Testis (tissue), 3 donors: ENCODE data around the gene KCP. TPM values are rescaled to one million over a fixed set of nuclear protein-coding genes. Genes with fewer than 3 reads are reported as not detected.

ENCODE experiments used
- DNase-seq: peaks from one replicate; pipeline ENCODE4 v3.0.0-alpha.2; 2019
- H3K27ac ChIP-seq, 2 donors: fragments of 200-600 bp; sonication (generic); one replicate each; pipeline ENCODE4 v1.5.1; 2019
- H3K27me3 ChIP-seq: fragments of 200-600 bp; sonication (generic); one replicate; pipeline ENCODE4 v1.5.1; 2019
- H3K36me3 ChIP-seq: fragments of 200-600 bp; sonication (generic); one replicate; pipeline ENCODE4 v1.5.1; 2017; ENCODE audit warnings: low read depth; ENCODE audit errors: missing control alignments
- H3K4me1 ChIP-seq: fragments of 200-600 bp; sonication (generic); one replicate; pipeline ENCODE4 v1.5.1; 2019
- H3K4me3 ChIP-seq, 2 donors: fragments of 200-600 bp; sonication (generic); one replicate each; pipeline ENCODE4 v1.5.1; 2017 to 2019
- H3K9me3 ChIP-seq: fragments of 200-600 bp; sonication (generic); one replicate; pipeline ENCODE4 v1.5.1; 2017
- POLR2A ChIP-seq: fragments of 450-650 bp; IDR thresholded peaks from one replicate; pipeline ENCODE4 v1.6.1; 2017; ENCODE audit warnings: antibody characterized with exemption, mild to moderate bottlenecking, moderate library complexity
- WGBS, 2 donors: methylation state at CpG; one replicate each; pipeline ENCODE4 v1.1.5; 2018; 5-methylcytosine and 5-hydroxymethylcytosine counted together
- intact Hi-C: fragments of 100-400 bp; cut with DNase I; formaldehyde crosslinking; loops from one replicate; pipeline ENCODE4 v1.15.1; 2023; ENCODE audit warnings: low total_unique reads
- polyA plus RNA-seq: library from polyadenylated mRNA; stranded (reverse); fragments of 350-450 nt; fragmentation: Illumina TruSeq; extraction: RNeasy Lipid Tissue Mini Kit (QIAGEN cat#74804); gene quantifications from one replicate; pipeline ENCODE4 v1.2.3, GENCODE V29; 2014; ENCODE audit warnings: low read depth, low replicate concordance; ENCODE audit not compliant: insufficient read depth
- total RNA-seq, 2 donors: library from RNA; depleted of rRNA; stranded (reverse); fragments of >200 nt; gene quantifications; one replicate each; pipeline ENCODE4 v1.2.3, GENCODE V29; 2016
- TF ChIP-seq, protein P1 (sequence below), 3 experiments: fragments of 450-650 bp in 2 of 3; fragments of 200-600 bp in 1 of 3; sonication (generic) in 1 of 3; IDR thresholded peaks; one replicate each; pipeline ENCODE4 v1.5.1; 2016 to 2019; ENCODE audit warnings: antibody characterized with exemption in 3 of 3, mild to moderate bottlenecking in 2 of 3, moderate library complexity in 1 of 3

The KCP gene
- total and polyA plus RNA-seq, 3 donors from 2014 or later = 0.68 to 1.4 (median 1.2) TPM

DNA sequence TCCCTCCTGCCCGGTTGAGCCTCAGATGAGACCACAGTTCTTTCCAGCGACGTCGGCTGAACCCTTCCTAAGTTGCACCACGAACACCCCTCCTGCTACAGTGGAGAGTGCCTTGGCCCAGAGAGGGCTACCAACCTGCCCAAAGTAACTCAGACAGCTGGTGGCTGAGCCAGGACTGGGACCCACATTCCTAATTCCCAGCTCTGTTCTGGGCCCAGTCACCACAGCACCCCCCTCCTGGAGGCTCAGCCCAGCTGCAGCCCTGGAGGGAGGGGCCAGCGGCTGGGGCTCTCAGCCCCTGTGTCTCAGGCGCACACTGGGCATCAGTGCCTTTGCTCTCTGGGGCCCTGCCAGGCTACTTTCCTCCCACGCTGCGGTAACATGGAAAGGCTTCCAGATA, 37.3 kb downstream of the KCP start:
- H3K27ac ChIP-seq = no peak overlapping the region
- H3K4me1 ChIP-seq = peaks cover 7% of the 10 kb centered on the region
- no peak overlapping the region for H3K4me3 ChIP-seq
- intact Hi-C loops = loop anchor here (10.0 kb wide), 1 partner anchor 108 kb away; no protein-coding TSS in a partner anchor
- WGBS, 2 donors = 64 to 81% methylated on average over 8 to 9 of the region's 9 CpGs
- no peaks in the 10 kb centered on the region for H3K9me3 ChIP-seq
- DNase-seq = no peak
- H3K36me3 ChIP-seq = no peaks in the 10 kb centered on the region
- TF ChIP-seq, protein P1, sequence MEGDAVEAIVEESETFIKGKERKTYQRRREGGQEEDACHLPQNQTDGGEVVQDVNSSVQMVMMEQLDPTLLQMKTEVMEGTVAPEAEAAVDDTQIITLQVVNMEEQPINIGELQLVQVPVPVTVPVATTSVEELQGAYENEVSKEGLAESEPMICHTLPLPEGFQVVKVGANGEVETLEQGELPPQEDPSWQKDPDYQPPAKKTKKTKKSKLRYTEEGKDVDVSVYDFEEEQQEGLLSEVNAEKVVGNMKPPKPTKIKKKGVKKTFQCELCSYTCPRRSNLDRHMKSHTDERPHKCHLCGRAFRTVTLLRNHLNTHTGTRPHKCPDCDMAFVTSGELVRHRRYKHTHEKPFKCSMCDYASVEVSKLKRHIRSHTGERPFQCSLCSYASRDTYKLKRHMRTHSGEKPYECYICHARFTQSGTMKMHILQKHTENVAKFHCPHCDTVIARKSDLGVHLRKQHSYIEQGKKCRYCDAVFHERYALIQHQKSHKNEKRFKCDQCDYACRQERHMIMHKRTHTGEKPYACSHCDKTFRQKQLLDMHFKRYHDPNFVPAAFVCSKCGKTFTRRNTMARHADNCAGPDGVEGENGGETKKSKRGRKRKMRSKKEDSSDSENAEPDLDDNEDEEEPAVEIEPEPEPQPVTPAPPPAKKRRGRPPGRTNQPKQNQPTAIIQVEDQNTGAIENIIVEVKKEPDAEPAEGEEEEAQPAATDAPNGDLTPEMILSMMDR (IDR thresholded peaks at IDR 0.05) = no peak
- TF ChIP-seq POLR2A = no peak
- no peaks in the 10 kb centered on the region for H3K27me3 ChIP-seq

DNA sequence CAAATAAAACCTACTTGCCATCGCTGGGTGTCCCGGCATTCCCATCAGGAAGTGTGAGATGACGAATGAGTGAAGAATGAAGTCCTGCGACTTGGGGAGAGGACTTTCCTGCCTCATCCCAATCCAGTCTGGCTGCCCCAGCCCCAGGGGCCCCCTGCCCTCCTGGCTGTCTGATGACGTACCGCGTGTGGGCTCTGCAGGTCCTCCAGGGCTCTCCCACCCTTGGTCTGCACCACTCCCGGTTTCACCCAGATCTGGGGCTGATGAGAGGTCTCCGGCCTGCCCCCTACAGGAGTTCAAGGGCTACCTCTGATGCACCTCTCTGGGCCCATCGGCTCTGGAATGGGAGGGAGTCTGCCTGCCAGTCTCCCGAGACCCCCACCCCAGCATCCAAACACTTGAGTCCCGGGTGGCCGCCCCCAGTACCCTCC, 38.1 kb downstream of the KCP start:
- 79 to 89% methylated on average over 8 to 13 of the region's 13 CpGs for WGBS, 2 donors
- Histone ChIP-seq H3K27ac (no peak overlapping the region), H3K27me3 (no peaks in the 10 kb centered on the region), H3K36me3 (no peaks in the 10 kb centered on the region), H3K4me1 (peaks cover 7% of the 10 kb centered on the region), H3K4me3 (no peak overlapping the region), H3K9me3 (no peaks in the 10 kb centered on the region)
- intact Hi-C loops = loop anchor here (10.0 kb wide), 1 partner anchor 108 kb away; no protein-coding TSS in a partner anchor
- DNase-seq = no peak
- TF ChIP-seq, protein P1 (IDR thresholded peaks at IDR 0.05) = no peak
- no peak for TF ChIP-seq POLR2A

DNA sequence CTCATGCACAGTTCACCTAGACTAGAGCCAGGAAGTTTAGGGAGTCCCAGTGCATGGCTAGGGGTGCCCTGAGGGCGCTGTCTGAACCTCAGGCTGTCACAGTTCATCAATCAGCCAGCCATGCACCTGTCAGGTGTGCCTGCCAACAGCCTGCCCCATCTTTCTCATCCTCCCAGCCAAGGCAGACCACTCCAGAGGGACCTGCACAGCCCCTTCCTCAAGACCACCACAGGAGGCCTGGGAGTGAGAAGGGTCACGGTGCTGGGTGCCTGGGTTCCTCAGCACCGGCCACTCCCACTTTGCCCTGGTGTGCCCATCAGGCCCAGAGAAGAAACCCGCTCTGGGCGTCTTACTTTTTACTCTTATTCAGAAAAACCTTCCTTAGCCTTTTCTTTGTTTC, 39.5 kb downstream of the KCP start:
- H3K36me3 ChIP-seq = no peaks in the 10 kb centered on the region
- no peak overlapping the region for H3K4me3 ChIP-seq
- peaks cover 7% of the 10 kb centered on the region for H3K4me1 ChIP-seq
- intact Hi-C loops = loop anchor here (10.0 kb wide), 1 partner anchor 106 kb away; no protein-coding TSS in a partner anchor
- no peaks in the 10 kb centered on the region for H3K27me3 ChIP-seq
- TF ChIP-seq, protein P1 (IDR thresholded peaks at IDR 0.05) = no peak
- no peak for TF ChIP-seq POLR2A
- no peak for DNase-seq
- WGBS, 2 donors = 82 to 94% methylated on average over 5 of the region's 5 CpGs
- H3K9me3 ChIP-seq = no peaks in the 10 kb centered on the region
- no peak overlapping the region for H3K27ac ChIP-seq

DNA sequence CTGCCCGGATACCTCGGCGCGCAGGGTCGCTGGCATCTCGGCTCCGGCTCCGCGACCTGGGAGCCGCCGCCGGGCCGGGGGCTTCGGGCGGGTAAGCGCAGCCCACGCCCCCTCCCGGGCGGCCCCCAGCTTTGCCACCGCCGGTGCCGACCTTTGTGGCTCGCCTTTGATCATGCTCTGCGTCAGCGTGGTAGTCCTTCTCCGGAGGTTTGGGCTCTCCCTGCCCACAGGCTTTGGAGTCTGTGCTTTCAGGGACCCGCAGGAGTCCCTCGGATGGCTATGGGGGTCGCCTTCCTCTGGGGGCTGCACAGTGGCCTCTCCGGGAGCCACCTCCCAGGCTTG, 40.6 kb downstream of the KCP start:
- peaks cover 7% of the 10 kb centered on the region for H3K4me1 ChIP-seq
- intact Hi-C loops = loop anchor here (10.0 kb wide), 1 partner anchor 105 kb away; no protein-coding TSS in a partner anchor
- H3K9me3 ChIP-seq = no peaks in the 10 kb centered on the region
- H3K36me3 ChIP-seq = no peaks in the 10 kb centered on the region
- DNase-seq = no peak
- peak overlapping the region; percentile 43 to 61 for H3K4me3 ChIP-seq
- no peak overlapping the region for H3K27ac ChIP-seq
- WGBS, 2 donors = 18 to 22% methylated on average over 3 to 30 of the region's 30 CpGs
- no peaks in the 10 kb centered on the region for H3K27me3 ChIP-seq
- TF ChIP-seq, protein P1 (IDR thresholded peaks at IDR 0.05) = no peak
- no peak for TF ChIP-seq POLR2A
